K562 (cell line): ENCODE data around the gene USP26. TPM values are rescaled to one million over a fixed set of nuclear protein-coding genes. Genes with fewer than 3 reads are reported as not detected.

Source experiments
- ATAC-seq: fragments of 200-7000 bp; cut with Tn5 transposase; 3 replicates; pipeline ENCODE4 v1.9.1; 2020; ENCODE audit warnings: moderate library complexity
- BruUV-seq: library from RNA; stranded (reverse); fragments of 400-500 nt; replicated peaks from 2 replicates; lab custom pipeline; 2021; lab: Mats Ljungman, UMichigan
- CTCF ChIA-PET: fragments of 300-600 bp; formaldehyde crosslinking; extraction: SDS; loops from one replicate; lab custom pipeline; 2021; ENCODE audit warnings: low intra/inter-chr PET ratio; lab: Yijun Ruan, JAX
- POLR2A ChIA-PET: fragments of 300-600, 350-650 bp; sonication (Branson Sonifier 250); formaldehyde crosslinking; extraction: SDS; loops from one replicate; lab custom pipeline; 2021; ENCODE audit warnings: antibody characterized with exemption, inconsistent platforms; lab: Yijun Ruan, JAX
- DNase-seq, 4 experiments: peaks; one replicate each; pipeline versions ENCODE4 v3.0.0 to v3.0.0-alpha.2; 2011 to 2018; ENCODE audit warnings: low spot score in 3 of 4, mixed read lengths in 3 of 4; ENCODE audit errors: extremely low read depth in 1 of 4
- FAIRE-seq: peaks from 2 replicates; lab custom pipeline; 2011; peaks lifted over from hg19 to GRCh38; lab: Jason Lieb, UNC
- H2AFZ ChIP-seq: 2 replicates; pipeline ENCODE4 v1.6.0; 2011; ENCODE audit warnings: low read depth, low read length, control low read depth, inconsistent platforms
- H3K27ac ChIP-seq: fragments of 200-600 bp; 3 replicates; pipeline ENCODE4 v1.8.0; 2011; ENCODE audit warnings: low read depth, mild to moderate bottlenecking, control low read depth, inconsistent platforms, low read length, moderate library complexity, mixed read lengths; ENCODE audit errors: extremely low read depth
- H3K27me3 ChIP-seq, 2 experiments: fragments of 300-600 bp in 1 of 2; 2 replicates in 1 of 2; 3 replicates in 1 of 2; pipeline versions ENCODE4 v1.6.0 to v1.8.0; 2011; ENCODE audit warnings: inconsistent platforms in 2 of 2, low read length in 2 of 2, mild to moderate bottlenecking in 1 of 2, mixed read lengths in 1 of 2, moderate library complexity in 1 of 2; ENCODE audit not compliant: control insufficient read depth in 2 of 2, insufficient read depth in 2 of 2
- H3K36me3 ChIP-seq: fragments of 300-600 bp; 3 replicates; pipeline ENCODE4 v1.8.0; 2011; ENCODE audit warnings: mild to moderate bottlenecking, low read length, inconsistent platforms; ENCODE audit not compliant: control insufficient read depth, insufficient read depth
- H3K4me1 ChIP-seq, 2 experiments: fragments of 200-600 bp in 1 of 2; replicated peaks in 1 of 2; 2 replicates in 1 of 2; 3 replicates in 1 of 2; pipeline versions ENCODE4 v1.5.1 to v1.8.0; 2011; ENCODE audit warnings: inconsistent platforms in 2 of 2, low read length in 2 of 2, mild to moderate bottlenecking in 1 of 2, mixed read lengths in 1 of 2, moderate library complexity in 1 of 2; ENCODE audit not compliant: control insufficient read depth in 2 of 2, insufficient read depth in 2 of 2
- H3K4me2 ChIP-seq: 2 replicates; pipeline ENCODE4 v1.6.1; 2011; ENCODE audit warnings: low read length, control low read depth, inconsistent platforms, mixed read lengths; ENCODE audit not compliant: insufficient read depth
- H3K4me3 ChIP-seq: fragments of 200-600 bp; sonication (generic), shearing (Covaris generic); 2 replicates; pipeline ENCODE4 v1.5.1; 2016; ENCODE audit warnings: control low read depth, inconsistent platforms
- H3K79me2 ChIP-seq: fragments of 200-600 bp; 3 replicates; pipeline ENCODE4 v1.8.0; 2011; ENCODE audit warnings: low read length, inconsistent platforms; ENCODE audit not compliant: control insufficient read depth, insufficient read depth
- H3K9ac ChIP-seq, 2 experiments: 2 replicates each; pipeline versions ENCODE4 v1.6.0 to v1.6.1; 2011; ENCODE audit warnings: low read depth in 2 of 2, low read length in 2 of 2, control low read depth in 1 of 2, inconsistent platforms in 1 of 2, mild to moderate bottlenecking in 1 of 2, mixed read lengths in 1 of 2; ENCODE audit not compliant: insufficient read depth in 1 of 2
- H3K9me1 ChIP-seq: one replicate; pipeline ENCODE4 v1.6.0; 2011; ENCODE audit warnings: inconsistent platforms, mild to moderate bottlenecking, low read length, moderate library complexity; ENCODE audit not compliant: control insufficient read depth, insufficient read depth
- H3K9me3 ChIP-seq: replicated peaks from 2 replicates; pipeline ENCODE4 v1.5.1; 2011; ENCODE audit warnings: low read depth, low read length, inconsistent platforms; ENCODE audit not compliant: control insufficient read depth, insufficient read depth
- H4K20me1 ChIP-seq: replicated peaks from 2 replicates; pipeline ENCODE4 v1.6.1; 2011; ENCODE audit warnings: low read length, inconsistent platforms, mixed read lengths; ENCODE audit not compliant: control insufficient read depth, insufficient read depth
- DNMT1 ChIP-seq: fragments of 450-650 bp; IDR thresholded peaks from 2 replicates; pipeline ENCODE4 v1.6.1; 2016; ENCODE audit warnings: antibody characterized with exemption, mild to moderate bottlenecking
- ELF2 ChIP-seq: fragments of 250-450 bp; sonication (Bioruptor Pico); IDR thresholded peaks from 2 replicates; pipeline ENCODE4 v1.5.0; 2021; ENCODE audit warnings: mild to moderate bottlenecking
- RNF2 ChIP-seq: sonication (generic); IDR thresholded peaks from 2 replicates; pipeline ENCODE4 v1.6.1; 2016
- TCF7 ChIP-seq: sonication (generic); IDR thresholded peaks from 2 replicates; pipeline ENCODE4 v1.6.1; 2016; ENCODE audit warnings: antibody characterized with exemption, borderline replicate concordance
- ZNF212 ChIP-seq: fragments of 450-650 bp; formaldehyde crosslinking; IDR thresholded peaks from 2 replicates; pipeline ENCODE4 v1.4.0; 2020; ENCODE audit warnings: mild to moderate bottlenecking
- ZNF707 ChIP-seq: fragments of 250-450 bp; sonication (Bioruptor Pico); conservative IDR thresholded peaks from 2 replicates; pipeline ENCODE4 v1.8.0; 2022; ENCODE audit warnings: inconsistent platforms, mild to moderate bottlenecking, moderate library complexity
- WGBS: fragments of 100-300 bp; shearing (Covaris generic); methylation state at CpG from one replicate; pipeline ENCODE4 v1.1.6; 2016; ENCODE audit warnings: low coverage, mixed read lengths; ENCODE audit not compliant: insufficient coverage; ENCODE audit errors: missing lambda C conversion rate; 5-methylcytosine and 5-hydroxymethylcytosine counted together
- in situ Hi-C: fragments of 300-500 bp; cut with MboI; formaldehyde crosslinking; loops from 4 replicates; pipeline ENCODE4 v1.15.0; 2018; ENCODE audit warnings: inconsistent platforms, mixed read lengths
- intact Hi-C: fragments of 100-400 bp; cut with micrococcal nuclease; formaldehyde crosslinking; loops from 2 replicates; pipeline ENCODE4 v1.14.2; 2022
- polyA plus RNA-seq, 8 experiments: library from polyadenylated mRNA; depleted of rRNA in 4 of 8; stranded (reverse) in 5 of 8; unstranded in 3 of 8; fragments of >200 nt; fragmentation: Nextera tagmentation in 2 of 8; fragmentation: Illumina TruSeq in 1 of 8; extraction: Ambion mirVana in 2 of 8; extraction: Trizol in 1 of 8; gene quantifications; 2 replicates each; pipeline versions ENCODE4 v1.2.1 to v1.2.3, GENCODE V29; 2011 to 2014; ENCODE audit warnings: inconsistent platforms in 1 of 8, missing spikeins in 1 of 8
- total RNA-seq, 7 experiments: library from RNA; depleted of rRNA in 6 of 7; stranded (reverse); fragments of >200 nt in 6 of 7; fragmentation: Illumina TruSeq in 2 of 7; extraction: Trizol in 2 of 7; gene quantifications; 2 replicates each; pipeline versions ENCODE4 v1.2.1 to v1.2.3, GENCODE V29; 2011 to 2021; ENCODE audit warnings: low replicate concordance in 1 of 7

Gene USP26
- total and polyA plus RNA-seq, 9 of the 15 experiments (the other 6 are each of a cell fraction or from before 2014, with no cell fraction given): 0.06 to 0.84 (median 0.20) TPM; not detected in 2

DNA sequence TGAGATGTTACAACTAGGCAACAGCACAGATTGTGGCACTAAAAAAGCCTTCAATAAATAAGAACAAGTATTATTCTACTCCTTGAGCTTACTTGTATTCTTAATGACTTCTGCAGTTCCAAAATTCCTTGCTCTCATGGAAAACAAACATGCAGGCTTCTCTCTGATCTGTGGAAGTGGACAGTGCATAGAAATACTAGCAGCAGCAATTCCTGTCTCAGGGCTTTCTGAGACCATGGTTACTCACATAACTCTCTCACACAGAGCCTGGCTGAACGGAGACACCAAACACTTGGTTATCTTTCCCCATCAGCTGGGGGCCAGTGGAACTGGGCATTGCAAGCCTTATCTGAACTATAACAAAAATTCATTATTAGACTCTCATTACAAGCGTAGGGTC lies 106.1 kb downstream of the USP26 start:
- H3K9me3 ChIP-seq: no peaks in the 10 kb centered on the region
- H3K4me1 ChIP-seq: no peaks in the 10 kb centered on the region
- H3K36me3 ChIP-seq: no peaks in the 10 kb centered on the region
- 0% methylated on average over 1 of the region's 2 CpGs for WGBS
- CTCF ChIA-PET: no interaction called here
- TF ChIP-seq RNF2: no peak
- H3K9me1 ChIP-seq: no peaks in the 10 kb centered on the region
- no peak overlapping the region for H3K4me2 ChIP-seq
- no peak overlapping the region for H2AFZ ChIP-seq
- ATAC-seq (no peak), DNase-seq (no peak), FAIRE-seq (no peak)
- no TSS peak for BruUV-seq
- no peaks in the 10 kb centered on the region for H3K79me2 ChIP-seq
- H3K4me3 ChIP-seq: no peak overlapping the region
- H3K27ac ChIP-seq: no peak overlapping the region
- H3K27me3 ChIP-seq: no peaks in the 10 kb centered on the region
- H3K9ac ChIP-seq: no peak overlapping the region
- H4K20me1 ChIP-seq: no peaks in the 10 kb centered on the region
- in situ Hi-C loops (loop anchor here (25.0 kb wide), 1 partner anchor 671 kb away; no protein-coding TSS in a partner anchor), intact Hi-C loops (no loop called here)
- POLR2A ChIA-PET: no interaction called here

- in situ Hi-C loops (loop anchor here (5.0 to 25.0 kb wide), 2 partner anchors 676 to 1154 kb away; no protein-coding TSS in a partner anchor), intact Hi-C loops (no loop called here)
- no peak overlapping the region for H3K27ac ChIP-seq
- POLR2A ChIA-PET: no interaction called here
- H3K9me1 ChIP-seq: no peaks in the 10 kb centered on the region
- no peaks in the 10 kb centered on the region for H3K27me3 ChIP-seq
- no peaks in the 10 kb centered on the region for H3K79me2 ChIP-seq
- no peak overlapping the region for H2AFZ ChIP-seq
- H3K9me3 ChIP-seq: no peaks in the 10 kb centered on the region
- TF ChIP-seq ZNF707 (CRISPR knock-in tag) (no peak), TCF7 (no peak), ELF2 (CRISPR knock-in tag) (no peak), DNMT1 (no peak), ZNF212 (no peak)
- H3K9ac ChIP-seq: no peak overlapping the region
- H3K36me3 ChIP-seq: no peaks in the 10 kb centered on the region
- CTCF ChIA-PET: no interaction called here
- H3K4me1 ChIP-seq: no peaks in the 10 kb centered on the region
- H3K4me2 ChIP-seq: no peak overlapping the region
- ATAC-seq (no peak), FAIRE-seq (no peak), DNase-seq (no peak)
- no TSS peak for BruUV-seq
- H4K20me1 ChIP-seq: no peaks in the 10 kb centered on the region
- no peak overlapping the region for H3K4me3 ChIP-seq
Observed at GRCh38 chrX:132986556-132986955, 110.4 kb downstream of the USP26 start.
